ENCODE results near the gene CNOT8. TPM values are rescaled to one million over a fixed set of nuclear protein-coding genes. Genes with fewer than 3 reads are reported as not detected.

Gene CNOT8
- total RNA-seq, 1 experiment from 2014 or later: 72.3 TPM

DNA sequence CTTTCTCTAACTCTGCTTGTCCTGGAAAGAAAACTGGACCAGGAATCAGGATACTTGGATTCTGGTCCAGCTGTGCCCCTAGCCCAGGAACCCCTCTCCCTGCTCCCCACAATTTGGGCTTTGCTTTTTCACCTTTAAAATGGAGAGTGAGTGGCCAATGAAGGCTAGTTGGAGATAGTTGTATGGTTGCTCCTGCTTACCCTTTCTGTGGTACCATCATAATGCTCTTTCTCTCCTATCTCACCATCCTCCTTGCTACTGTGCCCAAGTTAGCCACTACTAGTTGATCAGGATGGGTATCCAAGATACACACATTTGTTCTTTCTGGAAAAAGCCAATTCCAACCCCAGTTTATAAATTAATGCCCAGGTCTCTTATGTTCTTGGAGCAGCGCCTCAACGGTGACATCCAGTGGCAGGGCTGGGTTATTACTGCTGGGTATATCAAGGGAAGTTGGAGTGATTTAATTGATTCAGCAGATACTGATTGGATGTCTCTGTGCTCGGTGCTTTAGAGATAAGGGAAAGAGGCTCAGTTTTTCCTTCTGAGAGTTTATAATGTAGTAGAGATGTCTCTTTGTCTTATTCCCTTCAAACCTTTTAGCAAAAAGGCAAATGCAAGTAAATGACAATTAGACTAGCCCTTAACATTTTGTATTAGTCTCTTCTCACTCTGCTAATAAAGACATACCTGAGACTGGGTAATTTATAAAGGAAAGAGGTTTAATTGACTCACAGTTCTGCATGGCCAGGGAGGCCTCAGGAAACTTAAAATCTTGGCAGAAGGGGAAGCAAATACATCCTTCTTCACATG lies 46.6 kb upstream of the CNOT8 start:
- TF ChIP-seq, protein P1, sequence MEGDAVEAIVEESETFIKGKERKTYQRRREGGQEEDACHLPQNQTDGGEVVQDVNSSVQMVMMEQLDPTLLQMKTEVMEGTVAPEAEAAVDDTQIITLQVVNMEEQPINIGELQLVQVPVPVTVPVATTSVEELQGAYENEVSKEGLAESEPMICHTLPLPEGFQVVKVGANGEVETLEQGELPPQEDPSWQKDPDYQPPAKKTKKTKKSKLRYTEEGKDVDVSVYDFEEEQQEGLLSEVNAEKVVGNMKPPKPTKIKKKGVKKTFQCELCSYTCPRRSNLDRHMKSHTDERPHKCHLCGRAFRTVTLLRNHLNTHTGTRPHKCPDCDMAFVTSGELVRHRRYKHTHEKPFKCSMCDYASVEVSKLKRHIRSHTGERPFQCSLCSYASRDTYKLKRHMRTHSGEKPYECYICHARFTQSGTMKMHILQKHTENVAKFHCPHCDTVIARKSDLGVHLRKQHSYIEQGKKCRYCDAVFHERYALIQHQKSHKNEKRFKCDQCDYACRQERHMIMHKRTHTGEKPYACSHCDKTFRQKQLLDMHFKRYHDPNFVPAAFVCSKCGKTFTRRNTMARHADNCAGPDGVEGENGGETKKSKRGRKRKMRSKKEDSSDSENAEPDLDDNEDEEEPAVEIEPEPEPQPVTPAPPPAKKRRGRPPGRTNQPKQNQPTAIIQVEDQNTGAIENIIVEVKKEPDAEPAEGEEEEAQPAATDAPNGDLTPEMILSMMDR (conservative IDR thresholded peaks at IDR 0.05): peak; percentile 93
- no peak for TF ChIP-seq EZH2 (IDR thresholded peaks at IDR 0.05; ENCODE audit: low read depth)
- Histone ChIP-seq H3K4me3 (no peak overlapping the region), H3K9me2 (ENCODE audit: insufficient read depth) (no peaks in the 10 kb centered on the region), H3K4me2 (no peak overlapping the region), H4K20me1 (ENCODE audit: insufficient read depth) (peaks cover 41% of the 10 kb centered on the region), H3K36me3 (ENCODE audit: low read depth) (peaks cover 65% of the 10 kb centered on the region), H3F3A (ENCODE audit: insufficient read depth, low read depth) (peaks cover 56% of the 10 kb centered on the region; the same call in 1 of the 2 replicates), H3K27me3 (ENCODE audit: insufficient read depth, low read depth) (no peaks in the 10 kb centered on the region), H3K4me1 (replicated peaks; ENCODE audit: insufficient read depth) (no peaks in the 10 kb centered on the region), H2AFZ (no peak overlapping the region), H3K27ac (no peak overlapping the region), H3K9me3 (ENCODE audit: insufficient read depth, low read depth) (no peaks in the 10 kb centered on the region), H3K79me2 (ENCODE audit: low read depth) (0 out of 2 replicates have a peak, but pooled peaks cover 2% of the 10 kb centered on the region)
- DNase-seq: peak; percentile 50 to 60
- POLR2A ChIA-PET (ENCODE audit: unreplicated experiment): no interaction called here
- intact Hi-C loops (cut with micrococcal nuclease; ENCODE audit: unreplicated experiment): loop anchor here (1.0 to 10.0 kb wide), 2 partner anchors 162 to 837 kb away; no protein-coding TSS in a partner anchor
- no TSS peak for BruUV-seq (replicated peaks)
- CTCF ChIA-PET: no interaction called here

DNA sequence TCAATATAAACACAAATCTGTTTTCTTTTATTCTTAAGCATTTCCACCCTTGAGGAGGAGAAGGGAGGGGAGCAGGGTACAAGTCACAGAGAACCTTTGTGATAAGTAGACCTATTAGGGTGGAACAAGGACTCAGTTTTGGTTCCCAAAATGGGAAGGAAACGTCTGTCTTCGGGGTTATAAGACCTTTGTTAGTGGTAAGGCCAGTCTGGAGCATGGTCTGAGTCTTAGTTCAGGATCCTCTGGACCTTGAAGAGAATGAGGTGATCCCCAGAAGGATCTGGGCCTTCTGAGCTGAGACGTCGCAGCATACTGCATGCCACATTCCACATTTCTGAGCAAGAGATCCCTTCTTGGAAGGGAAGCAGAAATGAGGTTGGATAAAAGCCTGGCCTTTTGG lies 45.3 kb upstream of the CNOT8 start:
- ChIA-PET POLR2A (ENCODE audit: unreplicated experiment) (no interaction called here), CTCF (no interaction called here)
- BruUV-seq (replicated peaks): no TSS peak
- Histone ChIP-seq H3K36me3 (ENCODE audit: low read depth) (peaks cover 52% of the 10 kb centered on the region), H3K9me3 (ENCODE audit: insufficient read depth, low read depth) (no peaks in the 10 kb centered on the region), H3K4me3 (no peak overlapping the region), H3K27ac (no peak overlapping the region), H3K4me2 (no peak overlapping the region), H3K9me2 (ENCODE audit: insufficient read depth) (no peaks in the 10 kb centered on the region), H4K20me1 (ENCODE audit: insufficient read depth) (peaks cover 28% of the 10 kb centered on the region), H3K79me2 (ENCODE audit: low read depth) (no peaks in the 10 kb centered on the region), H3F3A (ENCODE audit: insufficient read depth, low read depth) (peaks cover 55% of the 10 kb centered on the region; the same call in 1 of the 2 replicates), H2AFZ (no peak overlapping the region), H3K27me3 (ENCODE audit: insufficient read depth, low read depth) (no peaks in the 10 kb centered on the region), H3K4me1 (replicated peaks; ENCODE audit: insufficient read depth) (no peaks in the 10 kb centered on the region)
- no peak for DNase-seq
- TF ChIP-seq EZH2 (IDR thresholded peaks at IDR 0.05; ENCODE audit: low read depth): no peak
- TF ChIP-seq, protein P1 (conservative IDR thresholded peaks at IDR 0.05): no peak
- intact Hi-C loops (cut with micrococcal nuclease; ENCODE audit: unreplicated experiment): loop anchor here (10.0 kb wide), 1 partner anchor 838 kb away; no protein-coding TSS in a partner anchor

DNA sequence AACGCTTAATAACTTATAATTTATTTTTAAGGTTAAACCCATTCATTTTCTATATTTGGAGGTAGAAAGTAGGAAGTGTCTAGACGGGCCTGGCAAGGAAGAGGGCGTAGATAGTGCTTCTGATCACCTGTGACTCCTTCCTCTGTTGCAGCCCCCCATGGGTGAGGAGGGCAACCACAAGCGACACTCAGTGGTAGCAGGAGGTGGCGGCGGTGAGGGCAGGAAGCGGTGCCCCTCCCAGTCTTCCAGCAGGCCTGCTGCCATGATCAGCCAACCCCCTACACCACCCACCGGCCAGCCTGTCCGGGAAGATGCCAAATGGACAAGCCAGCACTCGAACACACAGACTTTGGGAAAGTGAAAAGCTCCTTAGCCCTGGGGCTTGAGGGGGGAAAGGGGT lies 44.7 kb upstream of the CNOT8 start:
- H3K79me2 ChIP-seq (ENCODE audit: low read depth): no peaks in the 10 kb centered on the region
- TF ChIP-seq EZH2 (IDR thresholded peaks at IDR 0.05; ENCODE audit: low read depth): no peak
- TF ChIP-seq, protein P1 (conservative IDR thresholded peaks at IDR 0.05): no peak
- ChIA-PET CTCF (no interaction called here), POLR2A (ENCODE audit: unreplicated experiment) (no interaction called here)
- no peak overlapping the region for H3K4me2 ChIP-seq
- peaks cover 28% of the 10 kb centered on the region for H4K20me1 ChIP-seq (ENCODE audit: insufficient read depth)
- H3F3A ChIP-seq (ENCODE audit: insufficient read depth, low read depth): peaks cover 55% of the 10 kb centered on the region; the same call in 1 of the 2 replicates
- BruUV-seq (replicated peaks): no TSS peak
- H3K9me3 ChIP-seq (ENCODE audit: insufficient read depth, low read depth): no peaks in the 10 kb centered on the region
- H3K27ac ChIP-seq: no peak overlapping the region
- DNase-seq: no peak
- no peaks in the 10 kb centered on the region for H3K27me3 ChIP-seq (ENCODE audit: insufficient read depth, low read depth)
- H3K36me3 ChIP-seq (ENCODE audit: low read depth): peaks cover 46% of the 10 kb centered on the region
- H2AFZ ChIP-seq: no peak overlapping the region
- H3K4me3 ChIP-seq: no peak overlapping the region
- no peaks in the 10 kb centered on the region for H3K9me2 ChIP-seq (ENCODE audit: insufficient read depth)
- intact Hi-C loops (cut with micrococcal nuclease; ENCODE audit: unreplicated experiment): loop anchor here (10.0 kb wide), 1 partner anchor 839 kb away; no protein-coding TSS in a partner anchor
- no peaks in the 10 kb centered on the region for H3K4me1 ChIP-seq (replicated peaks; ENCODE audit: insufficient read depth)
